HepG2 (cell line): ENCODE data around the gene NALCN. TPM values are rescaled to one million over a fixed set of nuclear protein-coding genes. Genes with fewer than 3 reads are reported as not detected.

ENCODE experiments used
- ATAC-seq: fragments of 200-7000 bp; cut with Tn5 transposase; 3 replicates; pipeline ENCODE4 v1.9.1; 2020; ENCODE audit warnings: mild to moderate bottlenecking, moderate library complexity
- BruUV-seq: library from RNA; stranded (reverse); fragments of 400-500 nt; replicated peaks from 2 replicates; lab custom pipeline; 2021; lab: Mats Ljungman, UMichigan
- CTCF ChIA-PET: fragments of 300-600 bp; formaldehyde crosslinking; extraction: SDS; loops from one replicate; lab custom pipeline; 2021; ENCODE audit warnings: low total read pairs, inconsistent platforms, low intra/inter-chr PET ratio; lab: Yijun Ruan, JAX
- POLR2A ChIA-PET: fragments of 350-600 bp; sonication (Branson Sonifier 250); formaldehyde crosslinking; loops from one replicate; lab custom pipeline; 2020; ENCODE audit warnings: antibody characterized with exemption, inconsistent platforms; lab: Yijun Ruan, JAX
- DNase-seq: peaks from one replicate; pipeline ENCODE4 v3.0.0-alpha.2; 2015; ENCODE audit warnings: low spot score
- FAIRE-seq: peaks from 3 replicates; lab custom pipeline; 2011; peaks lifted over from hg19 to GRCh38; lab: Jason Lieb, UNC
- H2AFZ ChIP-seq: one replicate; pipeline ENCODE4 v1.6.1; 2011; ENCODE audit warnings: low read length, inconsistent platforms
- H3K27ac ChIP-seq: fragments of 300-600 bp; 3 replicates; pipeline ENCODE4 v1.8.0; 2011; ENCODE audit warnings: mixed run types, mild to moderate bottlenecking, mixed read lengths, low read length, inconsistent platforms; ENCODE audit not compliant: insufficient read depth; ENCODE audit errors: extremely low read length
- H3K27me3 ChIP-seq, 2 experiments: fragments of 200-600 bp in 1 of 2; 2 replicates in 1 of 2; 3 replicates in 1 of 2; pipeline versions ENCODE4 v1.6.0 to v1.8.0; 2011; ENCODE audit warnings: low read length in 2 of 2, mild to moderate bottlenecking in 2 of 2, moderate library complexity in 2 of 2, inconsistent platforms in 1 of 2; ENCODE audit not compliant: insufficient read depth in 2 of 2, control insufficient read depth in 1 of 2
- H3K36me3 ChIP-seq, 2 experiments: fragments of 200-600 bp in 1 of 2; replicated peaks in 1 of 2; 2 replicates in 1 of 2; 3 replicates in 1 of 2; pipeline versions ENCODE4 v1.5.1 to v1.8.0; 2011; ENCODE audit warnings: low read length in 2 of 2, inconsistent platforms in 1 of 2; ENCODE audit not compliant: insufficient read depth in 2 of 2, control insufficient read depth in 1 of 2
- H3K4me1 ChIP-seq: 2 replicates; pipeline ENCODE4 v1.5.1; 2012; ENCODE audit warnings: low read length, inconsistent platforms; ENCODE audit not compliant: insufficient read depth
- H3K4me2 ChIP-seq: 2 replicates; pipeline ENCODE4 v1.6.0; 2011; ENCODE audit warnings: low read depth, low read length, inconsistent platforms
- H3K4me3 ChIP-seq, 3 experiments: fragments of 200-600 bp in 1 of 3; sonication (generic), shearing (Covaris generic) in 1 of 3; replicated peaks in 1 of 3; 2 replicates each; pipeline ENCODE4 v1.5.1; 2011 to 2016; ENCODE audit warnings: low read length in 3 of 3, inconsistent platforms in 2 of 3, low read depth in 2 of 3, mild to moderate bottlenecking in 2 of 3, control low read depth in 1 of 3, mixed read lengths in 1 of 3; ENCODE audit not compliant: insufficient read depth in 1 of 3
- H3K79me2 ChIP-seq: one replicate; pipeline ENCODE4 v1.6.1; 2011; ENCODE audit warnings: low read length, inconsistent platforms; ENCODE audit not compliant: insufficient read depth
- H3K9ac ChIP-seq: 2 replicates; pipeline ENCODE4 v1.6.0; 2011; ENCODE audit warnings: mild to moderate bottlenecking, low read depth, low read length, inconsistent platforms; ENCODE audit not compliant: insufficient read depth
- H3K9me3 ChIP-seq: 2 replicates; pipeline ENCODE4 v1.5.1; 2012; ENCODE audit warnings: mild to moderate bottlenecking, low read length
- H4K20me1 ChIP-seq: 2 replicates; pipeline ENCODE4 v1.6.0; 2011; ENCODE audit warnings: inconsistent platforms, mild to moderate bottlenecking, low read length, moderate library complexity; ENCODE audit not compliant: insufficient read depth
- ADNP ChIP-seq: sonication (generic); formaldehyde crosslinking; IDR thresholded peaks from 2 replicates; pipeline ENCODE4 v1.4.0; 2020; ENCODE audit warnings: missing genetic modification reagents
- DNMT3B ChIP-seq: conservative IDR thresholded peaks from 2 replicates; pipeline ENCODE4 v1.6.1; 2016; ENCODE audit warnings: missing biosample characterization, control low read depth
- HIVEP1 ChIP-seq: sonication (generic); formaldehyde crosslinking; IDR thresholded peaks from 2 replicates; pipeline ENCODE4 v1.4.0; 2020; ENCODE audit warnings: mild to moderate bottlenecking, missing genetic modification reagents
- HOXA7 ChIP-seq: sonication (generic); formaldehyde crosslinking; IDR thresholded peaks from 2 replicates; pipeline ENCODE4 v1.8.1; 2022; ENCODE audit warnings: mild to moderate bottlenecking, missing genetic modification reagents, moderate library complexity
- IRX3 ChIP-seq: sonication (generic); formaldehyde crosslinking; IDR thresholded peaks from 2 replicates; pipeline ENCODE4 v1.8.1; 2023; ENCODE audit warnings: mild to moderate bottlenecking, low read depth, missing genetic modification reagents, borderline replicate concordance
- KDM5B ChIP-seq: sonication (generic); formaldehyde crosslinking; IDR thresholded peaks from 2 replicates; pipeline ENCODE4 v1.4.0; 2020; ENCODE audit warnings: missing genetic modification reagents, mild to moderate bottlenecking, borderline replicate concordance
- PPARG ChIP-seq: conservative IDR thresholded peaks from 2 replicates; pipeline ENCODE4 v1.6.1; 2016; ENCODE audit warnings: missing biosample characterization, missing genetic modification reagents
- PRMT3 ChIP-seq: sonication (generic); formaldehyde crosslinking; IDR thresholded peaks from 2 replicates; pipeline ENCODE4 v1.8.1; 2022; ENCODE audit warnings: low read depth, mild to moderate bottlenecking, moderate library complexity, missing genetic modification reagents, borderline replicate concordance
- RCOR2 ChIP-seq: IDR thresholded peaks from 2 replicates; pipeline ENCODE4 v1.6.1; 2016; ENCODE audit warnings: missing biosample characterization, missing genetic modification reagents
- SRSF1 ChIP-seq: fragments of 200-400 bp; formaldehyde crosslinking; optimal IDR thresholded peaks from 2 replicates; pipeline ENCODE3; 2017; ENCODE audit warnings: mild to moderate bottlenecking, low read depth, low read length, moderate library complexity
- U2AF1 ChIP-seq: fragments of 200-400 bp; formaldehyde crosslinking; optimal IDR thresholded peaks from 2 replicates; pipeline ENCODE3; 2017; ENCODE audit warnings: mild to moderate bottlenecking, low read depth, low read length
- U2AF2 ChIP-seq: fragments of 200-400 bp; formaldehyde crosslinking; IDR thresholded peaks from 2 replicates; pipeline ENCODE4 v1.6.1; 2017; ENCODE audit warnings: low read depth, mild to moderate bottlenecking, low read length
- ZFP82 ChIP-seq: sonication (generic); formaldehyde crosslinking; IDR thresholded peaks from 2 replicates; pipeline ENCODE4 v1.5.1; 2020; ENCODE audit warnings: mild to moderate bottlenecking, missing genetic modification reagents, borderline replicate concordance
- ZNF296 ChIP-seq: sonication (generic); formaldehyde crosslinking; conservative IDR thresholded peaks from 2 replicates; pipeline ENCODE4 v1.5.0; 2020; ENCODE audit warnings: mild to moderate bottlenecking, missing genetic modification reagents
- ZNF724P ChIP-seq: sonication (generic); formaldehyde crosslinking; IDR thresholded peaks from 2 replicates; pipeline ENCODE4 v1.8.0; 2022; ENCODE audit warnings: missing genetic modification reagents, borderline replicate concordance
- WGBS: methylation state at CpG from one replicate; pipeline ENCODE4 v1.1.6; 2017; ENCODE audit warnings: low lambda C conversion rate; 5-methylcytosine and 5-hydroxymethylcytosine counted together
- in situ Hi-C: cut with HindIII; loops from 2 replicates; pipeline ENCODE4 v1.10.0; 2017; ENCODE audit warnings: low pct_unique_long_range_greater_than_20kb; ENCODE audit not compliant: extremely low pct_ligation_motif_present
- intact Hi-C: fragments of 100-400 bp; cut with micrococcal nuclease; formaldehyde crosslinking; loops from one replicate; pipeline ENCODE4 v1.10.0; 2022; ENCODE audit not compliant: unreplicated experiment
- polyA plus RNA-seq, 8 experiments: library from polyadenylated mRNA; depleted of rRNA in 3 of 8; stranded (reverse) in 7 of 8; unstranded in 1 of 8; fragments of >200 nt; fragmentation: Illumina TruSeq in 4 of 8; extraction: Trizol in 4 of 8; gene quantifications; 2 replicates each; pipeline versions ENCODE4 v1.2.1 to v1.2.3, GENCODE V29; 2011 to 2016; ENCODE audit warnings: low read depth in 4 of 8, missing spikeins in 1 of 8, mixed read lengths in 1 of 8; ENCODE audit not compliant: insufficient read depth in 1 of 8
- total RNA-seq, 5 experiments: library from RNA; depleted of rRNA; stranded (reverse); fragments of >200 nt; fragmentation: Illumina TruSeq; extraction: Trizol; gene quantifications; 2 replicates each; pipeline ENCODE4 v1.2.3, GENCODE V29; 2016; ENCODE audit warnings: low read depth in 1 of 5
- TF ChIP-seq, protein P1 (sequence below): sonication (generic); formaldehyde crosslinking; IDR thresholded peaks from 2 replicates; pipeline ENCODE4 v1.9.0; 2022; ENCODE audit warnings: missing genetic modification reagents, mild to moderate bottlenecking, borderline replicate concordance
- TF ChIP-seq, protein P2 (sequence below): sonication (generic); formaldehyde crosslinking; IDR thresholded peaks from 2 replicates; pipeline ENCODE4 v1.5.0; 2020; ENCODE audit warnings: missing genetic modification reagents, mild to moderate bottlenecking, borderline replicate concordance

Gene NALCN
- total and polyA plus RNA-seq, 2 of the 13 experiments (the other 11 are each of a cell fraction or from before 2014, with no cell fraction given) = not detected

DNA sequence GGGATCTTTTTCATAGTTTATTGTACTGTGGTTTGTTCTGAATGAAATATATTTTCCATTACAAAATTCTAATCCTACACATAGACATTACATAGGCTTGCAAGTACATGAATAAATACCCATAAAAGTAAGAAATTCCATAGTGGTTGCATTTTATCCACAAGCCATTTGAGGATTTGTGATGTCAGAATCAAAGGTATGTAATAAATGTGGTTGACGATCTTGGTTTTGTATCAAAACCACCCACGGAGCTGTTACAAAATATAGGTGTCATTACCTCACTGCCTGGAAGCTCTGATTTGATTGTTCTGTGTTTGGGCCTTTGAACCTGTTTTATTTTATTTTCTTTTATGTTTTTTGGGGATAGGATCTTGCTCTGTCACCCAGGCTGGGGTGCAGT lies 125.1 kb downstream of the NALCN start:
- ChIA-PET POLR2A (no interaction called here), CTCF (no interaction called here)
- TF ChIP-seq KDM5B = no peak
- no peak for TF ChIP-seq PRMT3 (CRISPR knock-in tag)
- no peak for TF ChIP-seq HOXA7
- no peak for TF ChIP-seq U2AF1
- no peak for TF ChIP-seq RCOR2
- no peak for TF ChIP-seq DNMT3B (CRISPR knock-in tag)
- no peak for TF ChIP-seq PPARG (CRISPR knock-in tag)
- no peak for TF ChIP-seq HIVEP1 (CRISPR knock-in tag)
- TF ChIP-seq, protein P1, sequence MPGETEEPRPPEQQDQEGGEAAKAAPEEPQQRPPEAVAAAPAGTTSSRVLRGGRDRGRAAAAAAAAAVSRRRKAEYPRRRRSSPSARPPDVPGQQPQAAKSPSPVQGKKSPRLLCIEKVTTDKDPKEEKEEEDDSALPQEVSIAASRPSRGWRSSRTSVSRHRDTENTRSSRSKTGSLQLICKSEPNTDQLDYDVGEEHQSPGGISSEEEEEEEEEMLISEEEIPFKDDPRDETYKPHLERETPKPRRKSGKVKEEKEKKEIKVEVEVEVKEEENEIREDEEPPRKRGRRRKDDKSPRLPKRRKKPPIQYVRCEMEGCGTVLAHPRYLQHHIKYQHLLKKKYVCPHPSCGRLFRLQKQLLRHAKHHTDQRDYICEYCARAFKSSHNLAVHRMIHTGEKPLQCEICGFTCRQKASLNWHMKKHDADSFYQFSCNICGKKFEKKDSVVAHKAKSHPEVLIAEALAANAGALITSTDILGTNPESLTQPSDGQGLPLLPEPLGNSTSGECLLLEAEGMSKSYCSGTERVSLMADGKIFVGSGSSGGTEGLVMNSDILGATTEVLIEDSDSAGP (CRISPR knock-in tag) = no peak
- TF ChIP-seq ZNF724P (CRISPR knock-in tag) = no peak
- TF ChIP-seq, protein P2, sequence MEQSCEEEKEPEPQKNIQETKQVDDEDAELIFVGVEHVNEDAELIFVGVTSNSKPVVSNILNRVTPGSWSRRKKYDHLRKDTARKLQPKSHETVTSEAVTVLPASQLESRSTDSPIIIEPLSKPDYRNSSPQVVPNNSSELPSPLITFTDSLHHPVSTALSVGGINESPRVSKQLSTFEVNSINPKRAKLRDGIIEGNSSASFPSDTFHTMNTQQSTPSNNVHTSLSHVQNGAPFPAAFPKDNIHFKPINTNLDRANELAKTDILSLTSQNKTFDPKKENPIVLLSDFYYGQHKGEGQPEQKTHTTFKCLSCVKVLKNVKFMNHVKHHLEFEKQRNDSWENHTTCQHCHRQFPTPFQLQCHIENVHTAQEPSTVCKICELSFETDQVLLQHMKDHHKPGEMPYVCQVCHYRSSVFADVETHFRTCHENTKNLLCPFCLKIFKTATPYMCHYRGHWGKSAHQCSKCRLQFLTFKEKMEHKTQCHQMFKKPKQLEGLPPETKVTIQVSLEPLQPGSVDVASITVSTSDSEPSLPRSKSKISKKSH (CRISPR knock-in tag) = no peak
- TF ChIP-seq IRX3 (CRISPR knock-in tag) = no peak
- no peak for TF ChIP-seq ADNP
- TF ChIP-seq SRSF1 = no peak
- no peak for TF ChIP-seq ZFP82
- TF ChIP-seq ZNF296 (CRISPR knock-in tag) = no peak
- no peak for TF ChIP-seq U2AF2
- ATAC-seq = no peak
- 38% methylated on average over 2 of the region's 2 CpGs for WGBS
- in situ Hi-C loops = no loop called here
- Histone ChIP-seq H3K36me3 (no peaks in the 10 kb centered on the region), H3K27ac (no peak overlapping the region), H2AFZ (no peak overlapping the region), H3K4me3 (no peak overlapping the region), H3K9ac (no peak overlapping the region), H3K4me1 (no peaks in the 10 kb centered on the region), H3K27me3 (no peaks in the 10 kb centered on the region), H3K79me2 (no peaks in the 10 kb centered on the region), H3K9me3 (no peaks in the 10 kb centered on the region), H4K20me1 (no peaks in the 10 kb centered on the region), H3K4me2 (no peak overlapping the region)
- DNase-seq = no peak
- no peak for FAIRE-seq
- BruUV-seq = no TSS peak
- intact Hi-C loops = no loop called here
